IPS-18c (cell line): Measurements from ENCODE around the gene MAP3K1.

Experiments
- H3K4me3 ChIP-seq: 2 replicates; pipeline ENCODE4 v1.7.0; 2013; ENCODE audit warnings: low read depth, mild to moderate bottlenecking, low read length, moderate library complexity; ENCODE audit not compliant: insufficient read depth
- H3K9me3 ChIP-seq: one replicate; pipeline ENCODE4 v1.6.1; 2013; ENCODE audit warnings: mild to moderate bottlenecking, low read length, moderate library complexity; ENCODE audit not compliant: control insufficient read depth, insufficient read depth

MAP3K1 gene

DNA sequence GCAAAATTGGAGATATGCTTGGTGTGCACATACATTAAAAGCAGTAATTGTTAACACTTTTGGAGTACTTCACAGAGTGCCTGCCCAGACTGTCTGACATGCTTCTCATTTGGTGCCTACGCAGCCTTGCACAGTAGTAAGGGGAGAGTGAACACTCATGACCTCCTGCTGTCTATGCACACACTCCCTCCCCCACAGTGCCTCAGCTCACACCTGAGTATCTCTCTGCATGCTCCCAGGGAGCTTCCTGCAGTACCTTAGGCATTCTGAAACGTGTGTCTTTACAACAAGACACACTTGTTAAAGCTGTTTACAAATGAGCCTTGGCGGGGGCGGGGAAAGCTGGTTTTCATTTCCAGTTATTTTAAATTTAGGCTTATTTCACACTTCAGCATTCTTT is 18.0 kb downstream of the MAP3K1 start:
- Histone ChIP-seq H3K9me3 (no peaks in the 10 kb centered on the region), H3K4me3 (no peak overlapping the region)

DNA sequence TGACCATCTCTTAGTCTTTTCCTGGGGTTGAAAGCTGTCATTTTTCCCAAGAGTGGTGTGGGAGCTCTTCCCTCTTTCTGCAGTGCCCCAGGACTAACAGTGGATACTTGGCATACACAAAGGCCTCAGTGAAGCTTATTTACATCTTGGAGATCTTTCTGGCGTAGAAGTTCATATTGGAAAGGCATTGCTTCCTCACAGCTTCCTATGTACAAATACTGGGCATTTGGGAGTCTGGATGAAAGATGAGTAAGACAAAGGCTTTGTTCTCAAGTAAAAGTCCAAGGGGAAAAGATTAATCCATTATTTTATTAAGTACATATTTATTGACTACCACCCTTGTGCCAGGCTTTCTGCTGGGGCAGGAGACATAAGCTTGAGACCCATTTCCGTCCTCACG is 22.0 kb downstream of the MAP3K1 start:
- Histone ChIP-seq H3K4me3 (no peak overlapping the region), H3K9me3 (no peaks in the 10 kb centered on the region)

DNA sequence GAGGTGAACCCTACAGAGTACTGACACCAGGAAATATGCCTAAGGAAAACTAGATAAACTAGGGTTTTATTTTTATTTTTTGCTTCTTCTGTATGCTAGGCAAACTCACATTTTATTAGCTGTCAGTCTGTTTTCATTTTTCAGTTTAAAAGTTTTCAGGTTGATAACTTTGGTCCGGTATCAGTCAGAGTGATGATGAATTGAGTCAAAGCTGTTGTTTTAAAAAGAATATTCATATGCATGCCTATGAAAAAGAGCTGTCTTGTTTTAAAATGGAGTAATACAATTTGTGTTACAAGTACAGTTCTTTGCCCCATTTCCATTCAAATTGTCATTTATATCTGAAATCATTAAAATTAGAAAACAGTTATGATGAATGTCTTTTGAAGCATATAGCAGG is 22.6 kb downstream of the MAP3K1 start:
- no peaks in the 10 kb centered on the region for H3K9me3 ChIP-seq
- no peak overlapping the region for H3K4me3 ChIP-seq

- H3K9me3 ChIP-seq: no peaks in the 10 kb centered on the region
- H3K4me3 ChIP-seq: no peak overlapping the region
These were observed 23.2 kb downstream of the MAP3K1 start for GRCh38 chr5:56838409-56839039.

- H3K9me3 ChIP-seq: no peaks in the 10 kb centered on the region
- no peak overlapping the region for H3K4me3 ChIP-seq
These were observed 23.7 kb downstream of the MAP3K1 start for GRCh38 chr5:56839062-56839461.

- H3K9me3 ChIP-seq: no peaks in the 10 kb centered on the region
These were observed 25.2 kb downstream of the MAP3K1 start for GRCh38 chr5:56840597-56840996.

GRCh38 chr5:56845277-56845676 is 29.9 kb downstream of the MAP3K1 start:
- no peak overlapping the region for H3K4me3 ChIP-seq
- H3K9me3 ChIP-seq: no peaks in the 10 kb centered on the region

More at GRCh38 chr5:56840597-56840996, 25.2 kb downstream of the MAP3K1 start:
- no peak overlapping the region for H3K4me3 ChIP-seq

GRCh38 chr5:56845904-56846480 is 30.6 kb downstream of the MAP3K1 start:
- no peak overlapping the region for H3K4me3 ChIP-seq
- no peaks in the 10 kb centered on the region for H3K9me3 ChIP-seq

GRCh38 chr5:56848206-56848605 is 32.9 kb downstream of the MAP3K1 start:
- H3K9me3 ChIP-seq: no peaks in the 10 kb centered on the region
- no peak overlapping the region for H3K4me3 ChIP-seq

GRCh38 chr5:56849671-56850070 is 34.3 kb downstream of the MAP3K1 start:
- no peak overlapping the region for H3K4me3 ChIP-seq
- H3K9me3 ChIP-seq: no peaks in the 10 kb centered on the region

- Histone ChIP-seq H3K4me3 (no peak overlapping the region), H3K9me3 (no peaks in the 10 kb centered on the region)
These were observed 35.1 kb downstream of the MAP3K1 start for GRCh38 chr5:56850423-56850822.

DNA sequence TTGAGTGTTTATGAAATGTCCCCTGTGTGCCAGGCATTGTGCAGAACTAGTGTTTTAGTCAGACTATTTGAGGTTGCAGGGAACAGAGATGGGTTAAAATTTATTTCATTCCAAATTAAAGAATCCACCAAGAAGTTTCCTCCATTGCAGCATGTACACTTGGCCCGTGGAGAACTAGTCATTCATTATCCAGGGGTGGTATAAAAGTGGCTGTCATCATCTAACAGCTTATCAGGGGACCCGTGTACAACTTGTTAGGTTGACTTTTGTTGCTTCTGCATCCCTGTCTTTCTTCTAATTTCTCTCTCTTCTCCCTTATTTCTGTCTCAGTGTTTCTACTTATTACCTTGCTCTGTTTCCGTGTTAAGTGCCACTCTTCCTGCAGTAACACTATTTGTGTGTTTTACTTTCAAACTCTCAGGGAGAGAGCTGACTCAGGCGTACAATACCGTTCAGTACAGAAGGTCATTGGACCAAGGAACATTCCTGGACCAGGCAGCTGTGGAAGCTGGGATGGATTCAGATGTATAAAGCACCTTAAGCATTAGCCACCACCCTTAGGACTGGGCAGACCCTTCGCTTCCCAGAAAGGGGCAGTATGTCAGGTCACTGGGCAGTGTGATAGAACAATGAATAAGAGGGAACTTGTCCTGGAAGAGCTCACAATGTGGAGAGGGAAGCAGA is 36.1 kb downstream of the MAP3K1 start:
- H3K9me3 ChIP-seq: no peaks in the 10 kb centered on the region
- H3K4me3 ChIP-seq: no peak overlapping the region

DNA sequence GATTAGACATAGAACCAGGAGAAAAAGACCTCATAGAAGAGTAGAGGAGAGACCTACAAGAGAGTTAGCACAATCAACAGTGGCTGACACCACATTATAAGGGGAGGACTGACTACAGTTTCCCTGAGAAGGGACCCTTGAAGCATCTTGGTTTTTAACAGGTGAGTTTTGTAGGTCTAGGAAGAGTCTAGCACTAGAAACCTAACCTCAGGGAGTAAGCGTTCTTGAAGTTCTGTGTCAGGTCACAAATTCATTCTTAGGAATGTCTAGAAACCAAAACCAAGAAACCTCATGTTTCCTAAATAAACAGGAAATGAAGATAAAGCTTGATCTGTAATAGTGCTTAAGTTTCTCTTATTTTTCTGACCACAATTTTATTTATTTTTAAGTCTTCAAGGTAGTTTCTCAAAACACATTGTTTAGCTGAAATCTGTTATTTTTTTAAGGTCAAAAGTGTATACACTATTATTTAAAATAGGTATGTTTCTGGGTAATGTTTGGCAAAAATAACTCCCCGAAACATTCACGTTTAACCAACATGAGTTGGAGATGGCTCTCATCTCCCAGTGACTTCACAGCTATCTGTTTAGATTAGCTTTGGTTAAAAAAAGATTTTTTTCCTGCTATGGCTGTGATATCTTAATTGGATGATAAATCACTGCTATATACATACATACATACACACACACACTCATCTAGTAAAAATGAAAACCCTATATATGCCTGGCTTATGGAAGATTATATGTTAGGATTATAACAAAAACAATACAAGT is 37.1 kb downstream of the MAP3K1 start:
- Histone ChIP-seq H3K9me3 (no peaks in the 10 kb centered on the region), H3K4me3 (no peak overlapping the region)

DNA sequence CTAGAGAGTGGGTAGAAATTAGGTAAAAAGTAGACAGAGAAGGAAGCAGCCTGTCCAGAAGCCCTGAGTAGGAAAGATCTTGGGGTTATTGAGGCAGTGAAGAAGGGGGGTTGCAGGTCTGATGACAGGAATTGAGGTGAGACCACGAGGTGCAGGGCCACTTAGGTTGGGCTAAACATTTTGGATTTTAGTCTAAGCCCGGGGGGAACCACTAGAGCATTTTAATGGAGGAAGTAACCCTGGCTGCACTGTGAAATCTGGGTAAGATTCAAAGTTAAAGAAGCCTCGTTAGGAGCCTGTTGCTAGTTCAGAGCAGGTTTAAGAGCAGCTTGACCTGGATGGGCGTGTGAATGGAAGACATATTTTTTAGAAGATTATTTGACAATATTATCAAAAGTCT is 38.3 kb downstream of the MAP3K1 start:
- no peak overlapping the region for H3K4me3 ChIP-seq

DNA sequence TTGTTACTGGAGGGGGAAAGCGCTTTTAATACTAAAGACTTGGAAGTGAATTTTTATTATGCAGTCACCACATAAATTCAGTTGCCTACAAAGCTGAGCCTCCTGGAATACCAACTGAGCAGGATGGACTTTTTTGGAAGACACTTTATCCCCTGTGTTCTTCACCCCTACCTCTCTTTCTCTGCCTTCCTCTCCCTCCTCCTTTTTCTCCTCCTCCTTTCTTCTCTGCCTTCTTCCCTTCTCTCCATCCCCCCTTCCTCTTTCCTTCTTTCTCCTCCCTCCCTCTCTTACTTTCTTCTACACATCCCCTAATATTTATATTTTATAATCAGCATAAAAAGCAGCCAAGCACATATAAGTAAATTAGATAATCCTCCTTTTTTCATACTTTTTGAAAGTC is 39.6 kb downstream of the MAP3K1 start:
- Histone ChIP-seq H3K4me3 (no peak overlapping the region), H3K9me3 (no peaks in the 10 kb centered on the region)

More for the DNA sequence above, 38.3 kb downstream of the MAP3K1 start:
- no peaks in the 10 kb centered on the region for H3K9me3 ChIP-seq

- Histone ChIP-seq H3K9me3 (no peaks in the 10 kb centered on the region), H3K4me3 (no peak overlapping the region)
These were observed 41.3 kb downstream of the MAP3K1 start for GRCh38 chr5:56856541-56857178.

GRCh38 chr5:56858777-56859442 is 43.6 kb downstream of the MAP3K1 start:
- H3K4me3 ChIP-seq: no peak overlapping the region
- H3K9me3 ChIP-seq: no peaks in the 10 kb centered on the region
